Uterus (tissue), 2 donors: ENCODE results near the gene FBXL13.
"Not testable (repeated sequence)": the region's sequence is repeated elsewhere in the genome, so short reads cannot be mapped to it uniquely, and the experiment has no call there.

Experiments used
- CTCF ChIP-seq, 4 experiments: fragments of 200-600 bp in 2 of 4; fragments of 450-650 bp in 2 of 4; sonication (generic) in 2 of 4; IDR thresholded peaks; one replicate each; pipeline ENCODE4 v1.5.1; 2016 to 2019; ENCODE audit warnings: antibody characterized with exemption in 4 of 4, mild to moderate bottlenecking in 2 of 4, moderate library complexity in 1 of 4
- POLR2A ChIP-seq, 2 donors: fragments of 450-650 bp; IDR thresholded peaks; one replicate each; pipeline ENCODE4 v1.6.1; 2016; ENCODE audit warnings: antibody characterized with exemption in 2 of 2, mild to moderate bottlenecking in 1 of 2, moderate library complexity in 1 of 2

- not testable (repeated sequence) for TF ChIP-seq CTCF, POLR2A (IDR thresholded peaks at IDR 0.05)
Observed at GRCh38 chr7:102903576-102903975, 171.0 kb downstream of the FBXL13 start.
